ENCODE results near the gene CHAF1A. TPM values are rescaled to one million over a fixed set of nuclear protein-coding genes. Genes with fewer than 3 reads are reported as not detected.

Gene CHAF1A
- total and polyA plus RNA-seq, 7 donors: 3.6 to 19.1 (median 5.4) TPM

DNA sequence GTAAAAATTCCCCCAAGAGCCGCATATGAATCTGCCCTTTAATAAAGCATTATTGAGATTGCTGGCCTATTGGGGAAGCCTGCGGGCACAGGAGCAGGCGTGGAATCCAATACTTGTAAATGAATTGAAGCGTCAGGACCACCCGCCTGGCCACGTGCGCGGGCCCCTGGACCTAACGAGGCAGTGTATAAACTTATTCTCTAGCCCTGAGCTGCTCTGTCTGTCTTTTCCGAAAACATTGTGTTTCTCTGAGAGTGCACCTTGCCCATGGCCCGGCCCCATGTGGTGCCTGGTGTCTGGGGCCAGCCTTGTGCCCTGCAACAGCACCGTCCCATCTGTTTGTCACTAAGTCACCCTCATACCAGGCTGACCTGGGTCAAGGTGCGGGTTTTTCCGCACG lies 40.7 kb downstream of the CHAF1A start:
- intact Hi-C loops (cut with DNase I): no loop called here
- TF ChIP-seq POLR2A (IDR thresholded peaks at IDR 0.05) (no peak), EP300 (IDR thresholded peaks at IDR 0.05) (no peak), POLR2AphosphoS5 (IDR thresholded peaks at IDR 0.05) (no peak)
- TF ChIP-seq, protein P1, sequence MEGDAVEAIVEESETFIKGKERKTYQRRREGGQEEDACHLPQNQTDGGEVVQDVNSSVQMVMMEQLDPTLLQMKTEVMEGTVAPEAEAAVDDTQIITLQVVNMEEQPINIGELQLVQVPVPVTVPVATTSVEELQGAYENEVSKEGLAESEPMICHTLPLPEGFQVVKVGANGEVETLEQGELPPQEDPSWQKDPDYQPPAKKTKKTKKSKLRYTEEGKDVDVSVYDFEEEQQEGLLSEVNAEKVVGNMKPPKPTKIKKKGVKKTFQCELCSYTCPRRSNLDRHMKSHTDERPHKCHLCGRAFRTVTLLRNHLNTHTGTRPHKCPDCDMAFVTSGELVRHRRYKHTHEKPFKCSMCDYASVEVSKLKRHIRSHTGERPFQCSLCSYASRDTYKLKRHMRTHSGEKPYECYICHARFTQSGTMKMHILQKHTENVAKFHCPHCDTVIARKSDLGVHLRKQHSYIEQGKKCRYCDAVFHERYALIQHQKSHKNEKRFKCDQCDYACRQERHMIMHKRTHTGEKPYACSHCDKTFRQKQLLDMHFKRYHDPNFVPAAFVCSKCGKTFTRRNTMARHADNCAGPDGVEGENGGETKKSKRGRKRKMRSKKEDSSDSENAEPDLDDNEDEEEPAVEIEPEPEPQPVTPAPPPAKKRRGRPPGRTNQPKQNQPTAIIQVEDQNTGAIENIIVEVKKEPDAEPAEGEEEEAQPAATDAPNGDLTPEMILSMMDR (IDR thresholded peaks at IDR 0.05): no peak
- Histone ChIP-seq H3K36me3 (peaks cover 33 to 44% (median 37%) of the 10 kb centered on the region in 4 donors), H3K27me3 (no peaks in the 10 kb centered on the region), H3K27ac (no peak overlapping the region), H3K4me1 (peaks cover 0 to under 1% (median 0%) of the 10 kb centered on the region in 4 donors), H3K9me3 (no peaks in the 10 kb centered on the region), H3K4me3 (no peak overlapping the region)
- WGBS, 2 donors: 93% methylated on average over 15 of the region's 15 CpGs
- DNase-seq: no peak

DNA sequence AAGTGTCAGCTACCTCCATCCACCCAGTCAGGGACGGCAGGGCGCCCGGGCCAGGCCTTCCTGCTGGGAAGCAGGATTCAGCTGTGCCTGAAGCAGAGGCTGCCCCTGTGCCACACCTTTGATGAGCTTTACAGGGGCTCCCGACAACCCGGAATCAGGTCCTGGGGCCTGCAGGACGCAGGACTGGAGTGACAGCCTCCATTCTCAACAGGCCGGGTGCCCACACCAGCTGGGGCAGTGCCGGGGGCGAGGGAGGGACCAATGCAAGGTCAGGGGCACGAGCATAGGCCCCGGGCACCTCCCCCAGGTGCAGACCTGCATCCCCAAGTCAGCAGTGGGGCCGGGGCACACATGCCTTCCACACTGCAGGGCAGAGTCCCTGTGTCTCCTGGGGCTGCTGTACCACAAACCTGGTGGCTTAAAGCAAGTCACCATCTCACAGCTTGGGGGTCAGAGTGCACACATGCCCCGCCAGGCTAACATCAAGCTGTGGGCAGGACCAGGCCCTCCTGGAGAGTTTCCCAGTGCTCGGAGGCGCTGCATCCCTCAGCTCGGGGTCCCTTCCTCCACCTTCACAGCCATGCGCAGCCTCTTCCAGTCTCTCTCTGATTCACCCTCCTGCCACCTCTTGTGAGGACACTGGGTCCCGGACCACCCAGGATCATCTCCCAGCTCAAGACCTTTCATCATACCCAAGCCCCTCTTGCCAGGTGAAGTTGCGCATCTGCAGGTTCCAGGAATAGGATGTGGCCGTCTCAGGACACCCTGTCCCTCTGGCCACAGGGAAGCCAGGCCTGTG lies 41.7 kb downstream of the CHAF1A start:
- 83 to 88% methylated on average over 20 of the region's 20 CpGs for WGBS, 2 donors
- H3K9me3 ChIP-seq: no peaks in the 10 kb centered on the region
- intact Hi-C loops (cut with DNase I): no loop called here
- H3K4me1 ChIP-seq: peaks cover 0 to 10% (median 6%) of the 10 kb centered on the region in 4 donors
- no peak overlapping the region for H3K4me3 ChIP-seq
- peaks cover 42 to 54% (median 46%) of the 10 kb centered on the region in 4 donors for H3K36me3 ChIP-seq
- H3K27me3 ChIP-seq: no peaks in the 10 kb centered on the region
- H3K27ac ChIP-seq: no peak overlapping the region
- DNase-seq: no peak
- TF ChIP-seq POLR2AphosphoS5 (IDR thresholded peaks at IDR 0.05) (no peak), POLR2A (IDR thresholded peaks at IDR 0.05) (no peak), EP300 (IDR thresholded peaks at IDR 0.05) (no peak)
- TF ChIP-seq, protein P1 (IDR thresholded peaks at IDR 0.05): no peak

DNA sequence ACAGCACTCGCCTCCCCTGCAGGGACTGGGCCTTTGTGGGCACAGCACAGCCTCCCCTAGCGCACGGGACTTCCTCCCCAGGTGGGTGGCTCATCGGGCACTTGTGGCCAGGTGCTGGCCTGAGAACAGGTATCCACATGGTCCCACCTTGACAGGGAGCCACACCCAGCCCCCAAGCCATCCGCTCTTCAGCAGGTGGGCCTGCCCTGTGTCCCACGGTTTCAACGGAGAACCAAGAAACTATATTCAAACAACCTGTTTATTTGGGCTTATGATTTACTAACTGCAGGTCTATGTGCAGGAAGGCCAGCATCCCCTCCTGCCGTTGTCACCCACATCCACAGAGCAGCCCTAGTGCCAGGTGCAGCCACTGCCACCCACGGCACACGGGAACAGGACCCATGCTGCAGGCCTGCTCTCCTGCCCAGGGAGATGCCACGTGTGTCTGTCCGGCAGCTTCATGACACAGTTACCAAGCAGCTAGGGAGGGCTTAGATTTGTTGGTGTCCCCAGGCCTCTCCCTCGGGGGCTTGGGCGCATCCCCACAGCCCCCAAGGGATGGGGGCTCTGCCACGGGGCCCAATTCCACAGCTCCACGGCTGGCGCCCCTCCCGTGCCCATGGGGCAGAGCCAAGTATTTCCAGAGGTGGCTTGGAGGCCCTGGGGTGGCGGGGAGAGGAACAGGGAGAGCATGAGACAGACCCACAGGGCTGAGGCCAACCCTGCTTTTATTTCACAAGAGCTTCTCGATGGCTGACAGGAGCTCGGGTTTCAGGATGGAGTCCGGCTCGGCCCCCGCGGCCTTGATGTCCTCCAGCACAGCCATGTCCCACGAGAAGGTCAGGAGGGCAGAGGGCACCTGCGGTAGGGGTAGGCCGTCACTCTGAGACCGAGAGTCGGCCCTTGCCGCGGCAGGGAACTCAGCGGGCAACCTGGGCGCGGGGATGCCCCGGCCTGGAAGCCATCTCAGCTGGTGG lies 42.6 kb downstream of the CHAF1A start:
- TF ChIP-seq EP300 (IDR thresholded peaks at IDR 0.05) (no peak), POLR2A (IDR thresholded peaks at IDR 0.05) (no peak), POLR2AphosphoS5 (IDR thresholded peaks at IDR 0.05) (no peak)
- TF ChIP-seq, protein P1 (IDR thresholded peaks at IDR 0.05): no peak
- H3K36me3 ChIP-seq: peaks cover 42 to 63% (median 53%) of the 10 kb centered on the region in 4 donors
- intact Hi-C loops (cut with DNase I): no loop called here
- WGBS, 2 donors: 81 to 85% methylated on average over 36 of the region's 36 CpGs
- H3K9me3 ChIP-seq: no peaks in the 10 kb centered on the region
- H3K4me1 ChIP-seq: peaks cover 0 to 14% (median 10%) of the 10 kb centered on the region in 4 donors
- H3K27ac ChIP-seq: no peak overlapping the region
- no peak for DNase-seq
- no peaks in the 10 kb centered on the region for H3K27me3 ChIP-seq
- H3K4me3 ChIP-seq: no peak overlapping the region

DNA sequence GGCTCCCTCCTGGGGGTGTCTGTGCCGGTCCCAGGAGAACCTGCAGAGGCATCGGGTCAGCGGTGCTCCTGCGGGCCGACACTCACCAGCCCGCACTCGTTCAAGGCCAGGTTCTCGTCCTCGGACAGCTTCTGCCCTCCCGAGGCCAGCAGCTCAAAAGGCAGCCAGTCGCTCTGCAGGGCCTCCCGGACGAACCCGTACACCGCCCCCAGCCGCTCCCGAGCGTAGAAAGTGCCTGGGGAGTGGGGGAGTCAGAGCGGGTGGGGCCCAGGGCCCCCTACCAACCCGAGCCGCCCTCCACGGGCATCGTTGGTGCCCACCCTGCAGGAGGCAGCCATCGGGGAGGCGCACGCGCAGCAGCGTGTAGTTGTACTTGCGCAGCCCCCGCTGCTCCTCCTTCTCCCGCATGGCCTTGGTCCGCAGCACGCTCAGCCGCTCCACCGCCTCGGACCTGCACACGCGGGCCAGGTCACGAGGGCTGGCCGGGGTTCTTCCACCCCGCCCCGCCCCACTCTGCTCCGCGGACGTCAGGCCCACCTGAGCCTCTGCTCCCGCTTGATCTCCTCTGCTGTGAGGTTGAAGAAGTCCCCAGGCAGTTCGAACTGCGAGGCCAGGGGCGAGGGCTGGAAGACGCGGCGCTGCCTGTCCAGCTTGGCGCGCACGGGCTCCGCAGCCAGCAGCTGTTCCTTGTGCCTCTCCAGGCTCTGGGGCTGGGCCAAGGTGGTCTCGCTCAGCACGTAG lies 43.7 kb downstream of the CHAF1A start:
- no peak overlapping the region for H3K4me3 ChIP-seq
- intact Hi-C loops (cut with DNase I): no loop called here
- peaks cover 47 to 74% (median 54%) of the 10 kb centered on the region in 4 donors for H3K36me3 ChIP-seq
- H3K4me1 ChIP-seq: peaks cover 0 to 14% (median 10%) of the 10 kb centered on the region in 4 donors
- no peaks in the 10 kb centered on the region for H3K9me3 ChIP-seq
- WGBS, 2 donors: 94% methylated on average over 58 of the region's 58 CpGs
- no peak overlapping the region for H3K27ac ChIP-seq
- no peak for DNase-seq
- TF ChIP-seq EP300 (IDR thresholded peaks at IDR 0.05): no peak
- H3K27me3 ChIP-seq: no peaks in the 10 kb centered on the region
